ENCODE results near the gene SF3B6.
"Not testable (repeated sequence)": the region's sequence is repeated elsewhere in the genome, so short reads cannot be mapped to it uniquely, and the experiment has no call there.

The SF3B6 gene

DNA sequence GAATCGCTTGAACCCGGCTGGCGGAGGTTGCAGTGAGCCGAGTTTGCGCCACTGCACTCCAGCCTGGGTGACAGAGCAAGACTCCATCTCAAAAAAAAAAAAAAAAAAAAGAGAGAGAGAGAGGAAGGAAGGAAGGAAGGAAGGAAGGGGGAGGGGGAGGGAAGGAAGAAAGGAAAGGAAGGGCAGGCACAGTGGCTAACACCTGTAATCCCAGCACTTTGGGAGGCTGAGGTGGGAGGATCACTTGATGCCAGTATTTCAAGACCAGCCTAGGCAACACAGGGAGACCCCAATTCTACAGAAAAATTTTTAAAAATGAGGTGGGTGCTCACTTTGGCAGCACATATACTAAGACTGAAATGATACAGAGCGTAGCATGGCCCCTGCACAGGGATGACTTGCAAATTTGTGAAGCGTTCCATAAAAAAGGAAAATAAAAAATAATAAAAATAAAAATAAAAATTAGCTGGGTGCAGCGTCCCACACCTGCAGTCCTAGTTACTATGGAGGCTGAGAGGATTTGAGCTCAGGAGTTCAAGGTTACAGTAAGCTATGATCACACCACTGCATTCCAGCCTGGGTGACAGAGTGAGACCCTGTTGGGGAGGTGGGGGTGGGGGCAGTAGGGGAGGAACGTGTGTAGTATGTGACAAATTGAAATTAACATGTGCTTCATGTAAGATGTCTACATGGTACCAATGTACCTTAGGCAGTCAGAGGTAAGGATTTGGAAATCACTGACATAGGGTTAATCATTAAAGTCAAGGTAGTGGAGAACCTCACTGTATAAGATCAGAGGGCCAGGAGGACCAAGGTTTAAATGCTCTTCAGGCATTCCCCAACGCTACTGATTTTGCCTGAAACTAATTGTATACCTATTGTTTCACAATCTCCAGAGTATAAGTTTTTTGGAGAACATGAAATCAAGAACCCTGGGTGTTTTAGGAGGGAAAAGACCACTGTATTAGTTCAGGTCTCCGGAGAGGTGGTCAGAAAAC, 30.3 kb downstream of the SF3B6 start:
- DNase-seq (ENCODE audit: low read depth in 1 of 2, low spot score in 1 of 2), result no peak
- Histone ChIP-seq H3K27me3 (ENCODE audit: insufficient read depth, poor library complexity, severe bottlenecking) (peaks cover 22% of the 10 kb centered on the region), H3K27ac (replicated peaks) (no peak overlapping the region), H3K4me3 (replicated peaks; ENCODE audit: insufficient read depth, low read length) (peak overlapping the region; percentile 89; the same call in 1 of the 2 replicates)
- TF ChIP-seq, protein P1, sequence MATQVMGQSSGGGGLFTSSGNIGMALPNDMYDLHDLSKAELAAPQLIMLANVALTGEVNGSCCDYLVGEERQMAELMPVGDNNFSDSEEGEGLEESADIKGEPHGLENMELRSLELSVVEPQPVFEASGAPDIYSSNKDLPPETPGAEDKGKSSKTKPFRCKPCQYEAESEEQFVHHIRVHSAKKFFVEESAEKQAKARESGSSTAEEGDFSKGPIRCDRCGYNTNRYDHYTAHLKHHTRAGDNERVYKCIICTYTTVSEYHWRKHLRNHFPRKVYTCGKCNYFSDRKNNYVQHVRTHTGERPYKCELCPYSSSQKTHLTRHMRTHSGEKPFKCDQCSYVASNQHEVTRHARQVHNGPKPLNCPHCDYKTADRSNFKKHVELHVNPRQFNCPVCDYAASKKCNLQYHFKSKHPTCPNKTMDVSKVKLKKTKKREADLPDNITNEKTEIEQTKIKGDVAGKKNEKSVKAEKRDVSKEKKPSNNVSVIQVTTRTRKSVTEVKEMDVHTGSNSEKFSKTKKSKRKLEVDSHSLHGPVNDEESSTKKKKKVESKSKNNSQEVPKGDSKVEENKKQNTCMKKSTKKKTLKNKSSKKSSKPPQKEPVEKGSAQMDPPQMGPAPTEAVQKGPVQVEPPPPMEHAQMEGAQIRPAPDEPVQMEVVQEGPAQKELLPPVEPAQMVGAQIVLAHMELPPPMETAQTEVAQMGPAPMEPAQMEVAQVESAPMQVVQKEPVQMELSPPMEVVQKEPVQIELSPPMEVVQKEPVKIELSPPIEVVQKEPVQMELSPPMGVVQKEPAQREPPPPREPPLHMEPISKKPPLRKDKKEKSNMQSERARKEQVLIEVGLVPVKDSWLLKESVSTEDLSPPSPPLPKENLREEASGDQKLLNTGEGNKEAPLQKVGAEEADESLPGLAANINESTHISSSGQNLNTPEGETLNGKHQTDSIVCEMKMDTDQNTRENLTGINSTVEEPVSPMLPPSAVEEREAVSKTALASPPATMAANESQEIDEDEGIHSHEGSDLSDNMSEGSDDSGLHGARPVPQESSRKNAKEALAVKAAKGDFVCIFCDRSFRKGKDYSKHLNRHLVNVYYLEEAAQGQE (IDR thresholded peaks at IDR 0.05; ENCODE audit: insufficient replicate concordance, low read depth), result no peak
- TF ChIP-seq SPI1 (IDR thresholded peaks at IDR 0.05; ENCODE audit: borderline replicate concordance, low read depth), result no peak
- no peak for TF ChIP-seq GABPA (IDR thresholded peaks at IDR 0.05; ENCODE audit: low read depth)
- TF ChIP-seq POLR2AphosphoS5 (IDR thresholded peaks at IDR 0.05; ENCODE audit: low read depth), result no peak
- TF ChIP-seq, protein P2, sequence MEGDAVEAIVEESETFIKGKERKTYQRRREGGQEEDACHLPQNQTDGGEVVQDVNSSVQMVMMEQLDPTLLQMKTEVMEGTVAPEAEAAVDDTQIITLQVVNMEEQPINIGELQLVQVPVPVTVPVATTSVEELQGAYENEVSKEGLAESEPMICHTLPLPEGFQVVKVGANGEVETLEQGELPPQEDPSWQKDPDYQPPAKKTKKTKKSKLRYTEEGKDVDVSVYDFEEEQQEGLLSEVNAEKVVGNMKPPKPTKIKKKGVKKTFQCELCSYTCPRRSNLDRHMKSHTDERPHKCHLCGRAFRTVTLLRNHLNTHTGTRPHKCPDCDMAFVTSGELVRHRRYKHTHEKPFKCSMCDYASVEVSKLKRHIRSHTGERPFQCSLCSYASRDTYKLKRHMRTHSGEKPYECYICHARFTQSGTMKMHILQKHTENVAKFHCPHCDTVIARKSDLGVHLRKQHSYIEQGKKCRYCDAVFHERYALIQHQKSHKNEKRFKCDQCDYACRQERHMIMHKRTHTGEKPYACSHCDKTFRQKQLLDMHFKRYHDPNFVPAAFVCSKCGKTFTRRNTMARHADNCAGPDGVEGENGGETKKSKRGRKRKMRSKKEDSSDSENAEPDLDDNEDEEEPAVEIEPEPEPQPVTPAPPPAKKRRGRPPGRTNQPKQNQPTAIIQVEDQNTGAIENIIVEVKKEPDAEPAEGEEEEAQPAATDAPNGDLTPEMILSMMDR (IDR thresholded peaks at IDR 0.05; ENCODE audit: insufficient read depth, low read length), result no peak

DNA sequence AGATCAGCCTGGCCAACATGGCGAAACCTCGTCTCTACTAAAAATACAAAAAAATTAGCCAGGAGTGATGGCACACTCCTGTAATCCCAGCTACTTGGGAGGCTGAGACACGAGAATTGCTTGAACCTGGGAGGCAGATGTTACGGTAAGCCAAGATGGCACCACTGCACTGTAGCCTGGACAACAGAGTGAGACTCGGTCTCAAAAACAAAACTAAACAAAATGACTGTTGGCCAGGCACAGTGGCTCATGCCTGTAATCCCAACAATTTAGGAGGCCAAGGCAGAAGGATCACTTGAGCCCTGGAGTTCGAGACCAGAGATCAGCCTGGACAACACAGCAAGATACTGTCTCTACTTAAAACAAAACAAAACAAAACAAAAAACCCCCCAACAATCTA, 33.0 kb downstream of the SF3B6 start:
- H3K4me3 ChIP-seq (replicated peaks; ENCODE audit: insufficient read depth, low read length); H3K27ac ChIP-seq (replicated peaks); DNase-seq (ENCODE audit: low read depth in 1 of 2, low spot score in 1 of 2); H3K27me3 ChIP-seq (ENCODE audit: insufficient read depth, poor library complexity, severe bottlenecking): not testable (repeated sequence)

DNA sequence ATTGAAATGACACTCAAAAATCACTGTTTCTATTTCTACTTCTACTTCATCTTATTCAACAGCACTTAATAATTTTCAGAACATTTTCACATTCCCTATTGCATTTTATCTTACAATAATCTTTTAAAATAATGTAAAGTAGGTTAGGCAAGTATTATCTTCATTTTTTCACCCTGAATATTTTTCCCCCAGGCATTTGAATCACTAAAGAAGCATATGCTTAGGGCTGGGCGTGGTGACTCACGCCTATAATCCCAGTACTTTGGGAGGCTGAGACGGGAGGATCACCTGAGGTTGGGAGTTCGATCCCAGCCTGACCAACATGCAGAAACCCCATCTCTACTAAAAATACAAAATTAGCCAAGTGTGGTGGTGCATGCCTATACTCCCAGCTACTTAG, 35.6 kb downstream of the SF3B6 start:
- DNase-seq (ENCODE audit: low read depth in 1 of 2, low spot score in 1 of 2), result no peak
- TF ChIP-seq, protein P1 (IDR thresholded peaks at IDR 0.05; ENCODE audit: insufficient replicate concordance, low read depth), result no peak
- no peak for TF ChIP-seq SPI1 (IDR thresholded peaks at IDR 0.05; ENCODE audit: borderline replicate concordance, low read depth)
- Histone ChIP-seq H3K27ac (replicated peaks) (no peak overlapping the region), H3K4me3 (replicated peaks; ENCODE audit: insufficient read depth, low read length) (no peak overlapping the region), H3K27me3 (ENCODE audit: insufficient read depth, poor library complexity, severe bottlenecking) (no peaks in the 10 kb centered on the region)

DNA sequence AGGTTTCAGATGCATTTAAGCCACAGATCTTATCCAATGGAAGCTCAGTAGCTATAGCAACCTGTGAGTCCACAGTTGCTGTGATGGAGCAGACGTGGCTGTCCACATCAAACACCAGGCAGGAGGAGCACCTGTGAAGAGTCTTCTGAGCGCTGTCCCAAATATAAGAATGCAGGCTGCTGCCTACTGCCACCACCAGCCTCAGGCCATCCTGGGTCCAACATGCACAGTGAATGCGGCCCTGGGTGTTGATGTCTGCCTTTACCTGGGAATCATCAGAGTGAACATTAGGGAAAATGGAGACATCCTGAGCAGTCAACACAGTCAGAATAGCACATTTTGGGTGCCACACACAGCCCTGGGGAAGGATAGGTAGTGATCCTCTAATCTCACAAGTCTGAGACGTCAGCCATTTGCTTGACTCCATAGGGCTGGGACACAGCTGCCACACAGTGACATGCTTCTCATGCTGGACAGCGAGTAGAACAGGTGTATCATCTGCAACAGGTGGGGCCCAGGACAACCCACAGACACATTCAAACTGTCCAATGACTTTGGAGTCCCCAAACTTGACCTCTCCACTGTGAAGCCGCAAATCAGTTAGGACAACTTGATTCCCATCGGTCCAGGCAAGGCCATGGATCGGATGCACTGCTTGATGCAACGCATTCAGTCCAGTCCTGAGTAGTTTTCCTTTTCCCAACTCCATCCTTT, 37.2 kb downstream of the SF3B6 start:
- no peaks in the 10 kb centered on the region for H3K27me3 ChIP-seq (ENCODE audit: insufficient read depth, poor library complexity, severe bottlenecking)
- H3K27ac ChIP-seq (replicated peaks), result no peak overlapping the region
- no peak overlapping the region for H3K4me3 ChIP-seq (replicated peaks; ENCODE audit: insufficient read depth, low read length)
- no peak for DNase-seq (ENCODE audit: low read depth in 1 of 2, low spot score in 1 of 2)
- TF ChIP-seq GABPA (IDR thresholded peaks at IDR 0.05; ENCODE audit: low read depth) (no peak), SPI1 (IDR thresholded peaks at IDR 0.05; ENCODE audit: borderline replicate concordance, low read depth) (no peak)
- TF ChIP-seq, protein P2 (IDR thresholded peaks at IDR 0.05; ENCODE audit: insufficient read depth, low read length), result no peak

Data from HL-60 (cell line).